OCI-LY7 (cell line): ENCODE data around the gene SS18.

Experiments used
- EZH2phosphoT487 ChIP-seq: fragments of 200-600 bp; sonication (generic); IDR thresholded peaks from 2 replicates; pipeline ENCODE4 v1.6.1; 2018; ENCODE audit warnings: low read depth, borderline replicate concordance, mild to moderate bottlenecking, mixed run types, antibody characterized with exemption, low read length, moderate library complexity, mixed read lengths
- TF ChIP-seq, protein P1 (sequence below): fragments of 200-600 bp; sonication (generic); conservative IDR thresholded peaks from 2 replicates; pipeline ENCODE4 v1.5.1; 2014; ENCODE audit warnings: mild to moderate bottlenecking, antibody characterized with exemption, low read length, moderate library complexity, mixed read lengths

DNA sequence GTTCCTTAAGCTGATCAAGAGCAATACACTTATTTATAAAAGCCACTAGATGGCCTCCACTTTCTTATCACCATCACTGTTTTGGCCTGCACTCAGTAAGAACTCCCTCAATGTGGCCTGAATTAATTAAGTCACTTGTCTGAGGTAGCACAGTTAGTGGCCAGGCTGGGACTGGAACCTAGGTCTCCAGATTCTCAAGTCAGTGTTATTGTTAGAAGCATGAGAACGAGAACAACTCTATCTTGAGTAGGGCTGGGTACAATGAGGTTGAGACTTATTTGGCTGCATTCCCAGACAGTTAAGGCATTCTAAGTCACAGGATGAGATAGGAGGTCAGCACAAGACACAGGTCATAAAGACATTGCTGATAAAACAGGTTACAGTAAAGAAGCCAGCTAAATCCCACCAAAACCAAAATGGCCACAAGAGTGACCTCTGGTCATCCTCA is 115.8 kb downstream of the SS18 start:
- TF ChIP-seq, protein P1, sequence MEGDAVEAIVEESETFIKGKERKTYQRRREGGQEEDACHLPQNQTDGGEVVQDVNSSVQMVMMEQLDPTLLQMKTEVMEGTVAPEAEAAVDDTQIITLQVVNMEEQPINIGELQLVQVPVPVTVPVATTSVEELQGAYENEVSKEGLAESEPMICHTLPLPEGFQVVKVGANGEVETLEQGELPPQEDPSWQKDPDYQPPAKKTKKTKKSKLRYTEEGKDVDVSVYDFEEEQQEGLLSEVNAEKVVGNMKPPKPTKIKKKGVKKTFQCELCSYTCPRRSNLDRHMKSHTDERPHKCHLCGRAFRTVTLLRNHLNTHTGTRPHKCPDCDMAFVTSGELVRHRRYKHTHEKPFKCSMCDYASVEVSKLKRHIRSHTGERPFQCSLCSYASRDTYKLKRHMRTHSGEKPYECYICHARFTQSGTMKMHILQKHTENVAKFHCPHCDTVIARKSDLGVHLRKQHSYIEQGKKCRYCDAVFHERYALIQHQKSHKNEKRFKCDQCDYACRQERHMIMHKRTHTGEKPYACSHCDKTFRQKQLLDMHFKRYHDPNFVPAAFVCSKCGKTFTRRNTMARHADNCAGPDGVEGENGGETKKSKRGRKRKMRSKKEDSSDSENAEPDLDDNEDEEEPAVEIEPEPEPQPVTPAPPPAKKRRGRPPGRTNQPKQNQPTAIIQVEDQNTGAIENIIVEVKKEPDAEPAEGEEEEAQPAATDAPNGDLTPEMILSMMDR = peak; percentile 70
- no peak for TF ChIP-seq EZH2phosphoT487
